RWPE1 (cell line): ENCODE measurements around the gene COL4A1.

Source experiments
- CTCF ChIA-PET: fragments of 350-600 bp; sonication (Branson Sonifier 250); formaldehyde crosslinking; extraction: SDS; loops from one replicate; lab custom pipeline; 2021; lab: Yijun Ruan, JAX
- POLR2A ChIA-PET: fragments of 400-600 bp; formaldehyde crosslinking; extraction: SDS; loops from one replicate; lab custom pipeline; 2020; ENCODE audit warnings: antibody characterized with exemption; ENCODE audit not compliant: low non-redundant PET; lab: Yijun Ruan, JAX
- DNase-seq: peaks from one replicate; pipeline ENCODE4 v3.0.0; 2012; ENCODE audit warnings: low spot score
- H3K27ac ChIP-seq: fragments of 450-650 bp; 2 replicates; pipeline ENCODE4 v1.5.1; 2017
- CTCF ChIP-seq: fragments of 450-650 bp; conservative IDR thresholded peaks from 2 replicates; pipeline ENCODE4 v1.5.1; 2017; ENCODE audit warnings: low read depth, mild to moderate bottlenecking

Gene COL4A1

GRCh38 chr13:110306960-110307766 lies at the start of gene COL4A1, which contains the start of gene COL4A2:
Gene COL4A1, minus strand, starts transcription at chr13:110307157. Its CDS starts 130 bp downstream, at chr13:110307027.
Gene COL4A2, plus strand, starts transcription at chr13:110307284. Its CDS starts 620 bp downstream, at chr13:110307904.
- no peak for TF ChIP-seq CTCF
- POLR2A ChIA-PET = interaction anchor here (1.5 kb wide), 1 partner anchor 41 kb away, joined by 3 read pairs; no protein-coding TSS in a partner anchor
- peak; percentile 52 for DNase-seq
- peak within 1 kb of the TSS; percentile 82 for H3K27ac ChIP-seq
- CTCF ChIA-PET = interaction anchor here (0.6 to 0.7 kb wide), 2 partner anchors 69 to 152 kb away, joined by 3 read pairs; no protein-coding TSS in a partner anchor

DNA sequence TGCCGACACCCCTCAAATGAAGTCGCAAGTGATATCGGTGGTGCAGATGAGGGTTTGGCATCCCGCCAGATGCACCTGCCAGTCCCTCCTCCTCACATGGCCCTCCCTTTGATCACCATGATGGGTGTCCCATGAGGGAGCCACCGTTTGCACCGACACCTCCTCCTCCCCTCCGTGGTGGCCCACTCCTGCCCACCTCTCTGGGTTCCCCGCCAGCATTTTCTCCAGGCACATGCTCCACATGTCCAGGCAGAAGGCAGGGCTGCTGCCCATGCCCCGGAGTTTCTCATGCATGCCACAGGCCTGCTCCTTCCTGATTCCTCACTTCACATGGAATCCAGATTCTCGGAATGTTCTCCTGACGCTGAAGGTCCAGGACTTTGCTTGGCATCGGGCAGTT lies 49.4 kb upstream of the COL4A1 start:
- ChIA-PET POLR2A (no interaction called here), CTCF (no interaction called here)
- peak overlapping the region; percentile 12; the same call in 1 of the 2 replicates for H3K27ac ChIP-seq
- DNase-seq = no peak
- TF ChIP-seq CTCF = no peak

DNA sequence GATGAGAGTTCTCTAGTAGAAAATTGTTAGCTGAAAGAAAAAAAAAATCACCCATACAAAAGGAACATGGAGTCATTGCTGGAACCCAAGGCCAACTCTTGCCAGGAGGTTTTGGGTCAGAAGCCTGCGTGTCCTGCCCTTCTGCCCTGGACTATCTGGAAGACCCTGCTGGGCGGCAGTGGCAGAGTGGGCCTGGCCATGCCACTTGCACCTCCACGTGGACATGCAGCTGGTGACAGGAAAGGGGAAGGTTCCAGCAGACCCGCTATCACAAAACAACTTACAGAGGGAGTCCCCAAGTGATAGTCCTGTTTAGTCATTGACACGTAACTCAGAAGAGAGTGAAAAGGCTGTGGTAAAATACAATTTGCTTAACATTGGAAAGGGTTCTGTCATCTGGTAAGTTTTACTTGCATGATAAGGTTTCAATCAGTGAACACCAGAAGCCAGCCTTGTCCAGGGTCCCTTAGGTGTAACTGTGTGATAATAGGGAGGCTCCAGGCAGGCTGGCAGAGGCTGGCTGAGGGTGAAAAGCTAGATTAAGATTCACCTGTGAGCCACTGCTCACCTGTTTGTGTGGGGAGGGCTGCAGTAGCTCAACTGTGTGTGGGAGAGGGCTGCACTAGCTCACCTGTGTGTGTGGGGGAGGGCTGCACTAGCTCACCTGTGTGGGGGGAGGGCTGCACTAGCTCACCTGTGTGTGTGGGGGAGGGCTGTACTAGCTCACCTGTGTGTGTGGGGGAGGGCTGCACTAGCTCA lies 47.9 kb upstream of the COL4A1 start:
- H3K27ac ChIP-seq = no peak overlapping the region
- CTCF ChIA-PET = no interaction called here
- DNase-seq = no peak
- POLR2A ChIA-PET = no interaction called here
- TF ChIP-seq CTCF = no peak

- POLR2A ChIA-PET = no interaction called here
- no peak for DNase-seq
- CTCF ChIA-PET = interaction anchor here (0.7 kb wide), 1 partner anchor 34 kb away, joined by 5 read pairs; no protein-coding TSS in a partner anchor
- H3K27ac ChIP-seq = no peak overlapping the region
- TF ChIP-seq CTCF = no peak
Observed at GRCh38 chr13:110354123-110354627, 47.2 kb upstream of the COL4A1 start.

GRCh38 chr13:110353339-110353977 lies 46.5 kb upstream of the COL4A1 start:
- no peak for TF ChIP-seq CTCF
- POLR2A ChIA-PET = no interaction called here
- CTCF ChIA-PET = no interaction called here
- H3K27ac ChIP-seq = no peak overlapping the region
- no peak for DNase-seq

- ChIA-PET POLR2A (no interaction called here), CTCF (no interaction called here)
- DNase-seq = no peak
- 0 out of 2 replicates have a peak overlapping the region, but pooled peaks have one; percentile 5 for H3K27ac ChIP-seq
- no peak; the same call in 1 of the 2 replicates for TF ChIP-seq CTCF
Observed at GRCh38 chr13:110352735-110353134, 45.8 kb upstream of the COL4A1 start.
